Inflammatory macrophage treated with lipopolysaccharide for 1 hour (primary cell): Measurements from ENCODE around the gene MCM9.
"Not testable (repeated sequence)": the region's sequence is repeated elsewhere in the genome, so short reads cannot be mapped to it uniquely, and the experiment has no call there.

ENCODE experiments used
- DNase-seq, 2 donors: peaks; one replicate each; pipeline ENCODE4 v3.0.0-alpha.2; 2020 to 2022

The MCM9 gene

GRCh38 chr6:118791499-118791898 is 143.5 kb downstream of the MCM9 start:
- DNase-seq: no peak

- DNase-seq: no peak
Observed at GRCh38 chr6:118789954-118790353, 145.0 kb downstream of the MCM9 start.

GRCh38 chr6:118789419-118789818 is 145.5 kb downstream of the MCM9 start:
- no peak for DNase-seq

GRCh38 chr6:118788702-118789101 is 146.3 kb downstream of the MCM9 start:
- DNase-seq: no peak

- peak; percentile 73 to 86 for DNase-seq
Observed at GRCh38 chr6:118787724-118788423, 147.1 kb downstream of the MCM9 start.

- DNase-seq: no peak
Observed at GRCh38 chr6:118786596-118787453, 148.1 kb downstream of the MCM9 start.

GRCh38 chr6:118785601-118786000 is 149.4 kb downstream of the MCM9 start:
- no peak for DNase-seq

- peak; percentile 29 to 38 for DNase-seq
Observed at GRCh38 chr6:118784641-118785164, 150.3 kb downstream of the MCM9 start.

GRCh38 chr6:118783931-118784550 is 150.9 kb downstream of the MCM9 start:
- no peak for DNase-seq

GRCh38 chr6:118782651-118783050 is 152.3 kb downstream of the MCM9 start:
- DNase-seq: no peak

GRCh38 chr6:118781897-118782296 is 153.1 kb downstream of the MCM9 start:
- no peak for DNase-seq

GRCh38 chr6:118780668-118781067 is 154.3 kb downstream of the MCM9 start:
- peak; percentile 73 to 80 for DNase-seq

- DNase-seq: peak; percentile 78 to 90
Observed at GRCh38 chr6:118776607-118777549, 158.1 kb downstream of the MCM9 start.

GRCh38 chr6:118775381-118775780 is 159.6 kb downstream of the MCM9 start:
- DNase-seq: no peak

GRCh38 chr6:118774581-118774980 is 160.4 kb downstream of the MCM9 start:
- DNase-seq: no peak

- no peak for DNase-seq
Observed at GRCh38 chr6:118772886-118773285, 162.1 kb downstream of the MCM9 start.

GRCh38 chr6:118771253-118771652 is 163.7 kb downstream of the MCM9 start:
- no peak for DNase-seq

GRCh38 chr6:118770835-118771234 is 164.1 kb downstream of the MCM9 start:
- DNase-seq: no peak

- DNase-seq: no peak
Observed at GRCh38 chr6:118770112-118770788, 164.7 kb downstream of the MCM9 start.

- peak; percentile 79 to 86 for DNase-seq
Observed at GRCh38 chr6:118768904-118769325, 166.0 kb downstream of the MCM9 start.

GRCh38 chr6:118768441-118768840 is 166.5 kb downstream of the MCM9 start:
- DNase-seq: no peak

GRCh38 chr6:118765316-118765715 is 169.6 kb downstream of the MCM9 start:
- not testable (repeated sequence) for DNase-seq
